T-helper 1 cell treated with Interleukin-12 subunit alpha and Interleukin-12 subunit beta and Interleukin-4 antibody, amounts not matched to agents 30 μg/mL and 1 μg/mL, for 36 hours (primary cell): ENCODE results near the gene CPNE9.
"Not testable (repeated sequence)": the region's sequence is repeated elsewhere in the genome, so short reads cannot be mapped to it uniquely, and the experiment has no call there.

Source experiments
- H3K27ac Mint-ChIP-seq: one replicate; pipeline ENCODE4 v1.8.0; 2021; ENCODE audit warnings: mild to moderate bottlenecking, mixed read lengths
- H3K27me3 Mint-ChIP-seq: one replicate; pipeline ENCODE4 v1.8.0; 2021; ENCODE audit warnings: low read depth, mixed read lengths
- H3K36me3 Mint-ChIP-seq: one replicate; pipeline ENCODE4 v1.8.0; 2021; ENCODE audit warnings: low read depth, mixed read lengths
- H3K4me1 Mint-ChIP-seq: one replicate; pipeline ENCODE4 v1.8.0; 2021; ENCODE audit warnings: low read depth, mixed read lengths
- H3K4me3 Mint-ChIP-seq: one replicate; pipeline ENCODE4 v1.8.0; 2021; ENCODE audit warnings: mild to moderate bottlenecking, moderate library complexity, mixed read lengths
- H3K9me3 Mint-ChIP-seq: one replicate; pipeline ENCODE4 v1.8.0; 2021; ENCODE audit warnings: mixed read lengths

Gene CPNE9

GRCh38 chr3:9760779-9761505, 57.3 kb downstream of the CPNE9 start:
- H3K9me3 Mint-ChIP-seq = no peaks in the 10 kb centered on the region
- no peaks in the 10 kb centered on the region for H3K4me1 Mint-ChIP-seq
- peaks cover 36% of the 10 kb centered on the region for H3K36me3 Mint-ChIP-seq
- H3K4me3 Mint-ChIP-seq = no peak overlapping the region
- no peak overlapping the region for H3K27ac Mint-ChIP-seq
- no peaks in the 10 kb centered on the region for H3K27me3 Mint-ChIP-seq

DNA sequence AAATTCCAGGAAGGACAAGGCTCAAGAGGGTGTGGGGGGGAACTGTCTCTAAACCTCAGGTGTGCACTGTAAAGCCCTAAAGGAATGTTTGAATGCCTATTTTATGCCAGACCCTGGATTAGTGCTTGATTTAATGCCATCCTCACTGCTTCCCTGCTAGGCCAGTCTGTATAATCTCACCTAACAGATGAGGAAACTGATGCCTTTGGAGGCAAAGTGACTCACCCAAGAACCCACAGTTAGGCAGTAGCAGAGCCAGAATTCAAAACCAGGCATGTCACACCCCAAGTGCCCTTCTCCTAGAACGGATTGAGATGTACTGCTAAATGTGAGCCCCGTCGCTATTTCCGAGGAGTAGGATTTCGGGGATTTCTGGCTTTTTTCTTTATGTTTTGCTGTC, 58.3 kb downstream of the CPNE9 start:
- peaks cover under 1% of the 10 kb centered on the region for H3K4me1 Mint-ChIP-seq
- H3K4me3 Mint-ChIP-seq = no peak overlapping the region
- peaks cover 32% of the 10 kb centered on the region for H3K36me3 Mint-ChIP-seq
- H3K27ac Mint-ChIP-seq = no peak overlapping the region
- no peaks in the 10 kb centered on the region for H3K9me3 Mint-ChIP-seq
- H3K27me3 Mint-ChIP-seq = no peaks in the 10 kb centered on the region

DNA sequence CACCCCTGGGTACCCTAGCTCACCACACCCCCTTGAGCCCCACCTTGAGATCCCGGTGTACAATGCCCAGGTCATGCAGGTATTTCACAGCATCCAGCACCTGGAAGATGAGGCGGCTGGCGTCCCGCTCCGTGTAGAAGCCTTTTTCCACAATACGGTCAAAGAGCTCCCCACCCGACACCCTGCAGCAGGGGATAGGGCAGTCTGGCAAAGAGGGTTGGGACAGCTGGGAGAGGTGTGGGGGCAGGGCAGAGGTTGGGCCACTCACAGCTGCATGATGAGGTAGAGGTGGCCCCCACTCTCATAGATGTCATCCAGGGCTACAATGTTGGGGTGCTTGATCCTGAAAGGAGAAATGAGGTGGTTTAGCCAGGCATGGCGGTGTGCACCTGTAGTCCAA, 59.2 kb downstream of the CPNE9 start:
- H3K4me3 Mint-ChIP-seq = no peak overlapping the region
- H3K27ac Mint-ChIP-seq = no peak overlapping the region
- peaks cover 8% of the 10 kb centered on the region for H3K4me1 Mint-ChIP-seq
- no peaks in the 10 kb centered on the region for H3K27me3 Mint-ChIP-seq
- peaks cover 30% of the 10 kb centered on the region for H3K36me3 Mint-ChIP-seq
- H3K9me3 Mint-ChIP-seq = no peaks in the 10 kb centered on the region

- Mint-ChIP-seq H3K36me3 (peaks cover 13% of the 10 kb centered on the region), H3K27me3 (no peaks in the 10 kb centered on the region), H3K9me3 (no peaks in the 10 kb centered on the region), H3K27ac (no peak overlapping the region), H3K4me1 (peaks cover 25% of the 10 kb centered on the region), H3K4me3 (no peak overlapping the region)
Measured at GRCh38 chr3:9765865-9766264, 62.2 kb downstream of the CPNE9 start.

DNA sequence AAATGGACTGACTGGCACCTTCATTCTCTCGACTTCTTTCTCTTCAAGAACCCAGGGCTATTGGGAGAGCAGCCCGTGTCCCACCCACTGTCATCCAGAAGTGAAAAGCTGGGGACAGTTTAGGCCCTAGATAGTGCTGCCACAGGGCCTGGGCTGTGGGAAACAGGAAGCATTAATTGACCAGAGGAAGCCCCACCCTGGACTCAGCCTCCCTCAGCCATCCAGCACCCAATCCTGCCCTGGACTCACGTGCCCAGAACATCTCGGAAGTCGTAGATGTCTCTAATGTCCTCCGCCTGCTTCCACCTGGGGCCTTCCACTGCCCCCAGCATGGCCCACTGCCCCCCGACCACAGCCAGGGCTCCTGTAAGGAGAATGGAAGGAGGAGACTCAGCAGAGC, 63.8 kb downstream of the CPNE9 start:
- no peaks in the 10 kb centered on the region for H3K9me3 Mint-ChIP-seq
- no peak overlapping the region for H3K27ac Mint-ChIP-seq
- no peaks in the 10 kb centered on the region for H3K27me3 Mint-ChIP-seq
- H3K36me3 Mint-ChIP-seq = peaks cover 10% of the 10 kb centered on the region
- no peak overlapping the region for H3K4me3 Mint-ChIP-seq
- H3K4me1 Mint-ChIP-seq = peaks cover 25% of the 10 kb centered on the region

DNA sequence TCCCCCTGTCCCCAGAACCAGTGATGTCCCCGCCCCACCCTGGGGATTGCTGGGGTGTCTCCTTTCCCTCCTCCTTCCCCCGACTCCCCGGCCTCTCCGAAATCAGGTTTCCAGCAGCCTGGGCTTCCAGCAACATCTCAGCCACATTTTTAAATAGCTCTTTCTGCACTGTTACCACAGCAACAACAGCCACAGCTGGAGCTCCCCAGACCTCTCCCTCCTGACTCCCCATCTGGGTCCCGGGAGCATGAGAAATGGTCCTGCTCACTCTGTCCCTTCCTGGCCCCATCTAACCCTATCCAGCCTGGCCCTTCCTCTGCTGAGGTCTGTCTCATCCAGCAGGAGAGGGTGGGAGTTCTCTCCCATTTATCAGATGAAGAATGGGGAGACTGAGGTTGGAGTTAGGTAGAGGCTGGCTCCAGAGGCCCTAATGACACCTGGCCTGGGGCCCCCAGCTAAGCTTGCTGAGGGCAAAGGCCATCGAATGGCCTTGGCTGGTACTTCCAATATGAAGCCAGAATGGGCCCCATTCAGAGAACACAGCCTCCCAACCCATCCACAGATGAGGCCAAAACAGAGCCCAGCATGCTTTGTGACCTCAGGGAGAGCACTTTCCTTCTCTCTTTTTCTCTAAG, 64.6 kb downstream of the CPNE9 start:
- Mint-ChIP-seq H3K27me3 (no peaks in the 10 kb centered on the region), H3K27ac (no peak overlapping the region), H3K36me3 (peaks cover 7% of the 10 kb centered on the region), H3K4me3 (peak overlapping the region; percentile 87), H3K9me3 (no peaks in the 10 kb centered on the region), H3K4me1 (peaks cover 25% of the 10 kb centered on the region)

DNA sequence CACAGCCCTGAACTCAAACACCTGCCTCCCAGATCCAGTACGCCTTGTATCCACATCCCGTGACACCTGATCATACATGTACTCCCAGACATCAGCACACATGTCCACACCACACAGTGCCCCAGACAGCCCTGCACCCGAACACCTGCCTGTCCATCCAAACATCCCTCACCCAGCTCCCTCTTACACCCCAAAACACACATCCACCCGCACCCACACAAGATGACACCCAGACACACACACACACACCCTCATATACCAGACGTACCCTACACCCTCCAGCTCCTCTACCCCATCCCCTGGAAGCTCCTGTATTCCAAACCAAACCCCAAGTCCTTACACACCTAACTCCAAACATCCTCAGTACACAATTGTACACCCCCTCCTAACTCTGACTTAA, 65.4 kb downstream of the CPNE9 start:
- Mint-ChIP-seq H3K27me3 (no peaks in the 10 kb centered on the region), H3K36me3 (peaks cover 5% of the 10 kb centered on the region), H3K9me3 (no peaks in the 10 kb centered on the region), H3K27ac (peak overlapping the region; percentile 71), H3K4me3 (peak overlapping the region; percentile 87), H3K4me1 (peaks cover 25% of the 10 kb centered on the region)

GRCh38 chr3:9769426-9770275, 66.0 kb downstream of the CPNE9 start, which contains the start of gene CAMK1:
TSS of gene CAMK1 (minus strand) at chr3:9769947. CDS start at chr3:9767749, 2,198 bp downstream.
- Mint-ChIP-seq H3K36me3 (peaks cover 5% of the 10 kb centered on the region), H3K27me3 (no peaks in the 10 kb centered on the region), H3K4me3 (peak within 1 kb of the TSS; percentile 87), H3K27ac (peak within 1 kb of the TSS; percentile 71), H3K4me1 (peaks cover 25% of the 10 kb centered on the region), H3K9me3 (no peaks in the 10 kb centered on the region)

DNA sequence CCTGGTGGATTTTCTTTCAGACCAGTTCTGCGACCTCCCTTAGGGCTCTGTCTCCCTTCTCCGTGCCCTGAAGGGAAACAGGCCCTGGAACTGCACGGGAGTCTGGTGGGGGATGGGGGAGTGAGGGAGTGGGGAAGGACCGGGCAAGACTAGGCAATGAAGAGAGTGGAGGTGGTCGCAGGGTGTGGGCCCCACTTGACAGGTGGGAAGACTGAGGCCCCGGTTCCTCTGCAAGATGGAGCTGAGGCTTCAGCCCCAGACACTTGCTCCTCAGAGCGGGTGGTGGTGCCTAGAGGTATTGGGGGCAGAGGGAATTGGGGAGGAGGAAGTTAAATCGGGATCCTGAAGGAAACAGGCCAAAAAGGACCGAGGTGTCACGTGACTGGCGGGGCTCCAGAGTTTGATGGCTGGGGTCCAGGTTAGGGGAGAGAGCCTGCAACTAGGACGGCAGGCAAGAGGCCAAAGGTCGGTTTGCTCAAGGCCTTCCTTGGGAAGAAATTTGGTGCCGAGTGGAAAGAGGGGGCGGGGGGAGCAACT, 66.7 kb downstream of the CPNE9 start:
- Mint-ChIP-seq H3K9me3 (no peaks in the 10 kb centered on the region), H3K4me1 (peaks cover 25% of the 10 kb centered on the region), H3K27ac (peak overlapping the region; percentile 45), H3K27me3 (no peaks in the 10 kb centered on the region), H3K36me3 (peaks cover 1% of the 10 kb centered on the region), H3K4me3 (peak overlapping the region; percentile 69)

GRCh38 chr3:9771007-9771406, 67.4 kb downstream of the CPNE9 start:
- Mint-ChIP-seq H3K27ac (peak overlapping the region; percentile 52), H3K4me3 (peak overlapping the region; percentile 69), H3K4me1 (peaks cover 25% of the 10 kb centered on the region)
- H3K9me3 Mint-ChIP-seq, H3K36me3 Mint-ChIP-seq, H3K27me3 Mint-ChIP-seq: not testable (repeated sequence)

DNA sequence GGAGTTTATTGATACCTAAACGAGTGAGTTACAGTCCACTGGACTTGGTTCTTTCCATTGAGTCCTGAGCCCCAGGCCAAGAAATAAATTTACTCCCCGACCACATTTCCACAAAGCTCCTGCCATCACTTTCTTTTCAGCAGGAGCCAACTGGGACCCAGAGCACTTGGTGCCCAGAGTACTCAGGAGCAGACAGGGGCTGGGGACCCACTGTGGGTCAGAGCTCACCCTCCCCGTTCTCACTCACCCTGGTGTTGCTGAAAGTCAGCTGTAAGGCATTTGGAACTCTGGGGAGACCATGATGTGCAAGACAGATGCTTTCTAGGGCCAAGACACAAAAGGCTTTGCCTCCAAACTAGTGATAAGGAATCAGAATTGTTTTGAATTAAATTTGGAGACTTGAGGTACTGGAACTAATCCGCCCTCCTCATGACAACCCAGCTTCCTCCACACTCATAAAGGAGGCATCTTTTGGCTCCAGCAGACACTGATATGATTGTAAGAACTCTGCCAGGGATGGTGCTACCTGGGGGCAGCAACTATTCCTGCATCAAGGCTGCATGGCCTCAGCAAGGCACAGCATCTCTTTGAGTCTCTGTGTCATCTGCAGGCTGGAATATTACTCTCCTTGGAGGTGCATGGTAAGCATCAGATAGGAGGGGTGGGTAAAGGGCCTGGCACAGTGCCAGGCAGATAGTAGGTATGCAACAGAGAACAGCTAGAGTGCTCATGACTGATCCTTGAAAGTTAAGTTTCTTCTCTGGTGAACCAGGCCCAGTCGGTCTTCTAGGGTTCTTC, 73.5 kb downstream of the CPNE9 start:
- no peak overlapping the region for H3K27ac Mint-ChIP-seq
- peaks cover 17% of the 10 kb centered on the region for H3K36me3 Mint-ChIP-seq
- no peaks in the 10 kb centered on the region for H3K27me3 Mint-ChIP-seq
- no peak overlapping the region for H3K4me3 Mint-ChIP-seq
- H3K4me1 Mint-ChIP-seq = peaks cover 39% of the 10 kb centered on the region
- H3K9me3 Mint-ChIP-seq = no peaks in the 10 kb centered on the region

DNA sequence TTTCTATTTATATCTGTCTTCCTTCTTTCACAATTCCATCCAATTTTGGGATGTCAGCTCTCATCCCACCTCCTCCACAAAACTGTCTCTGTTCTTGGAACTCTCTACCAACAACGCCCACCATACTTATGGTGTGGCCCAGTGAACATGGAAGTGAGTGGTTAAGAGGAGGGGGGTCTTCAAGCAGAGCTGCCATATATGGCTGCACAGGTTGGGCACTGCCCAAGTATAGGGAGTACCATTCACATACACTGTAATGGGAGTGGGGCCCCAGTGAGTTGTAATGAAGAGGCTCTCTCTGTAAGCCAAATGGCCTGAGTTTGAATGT, 74.0 kb downstream of the CPNE9 start:
- Mint-ChIP-seq H3K9me3 (no peaks in the 10 kb centered on the region), H3K27me3 (no peaks in the 10 kb centered on the region), H3K36me3 (peaks cover 22% of the 10 kb centered on the region), H3K27ac (peak overlapping the region; percentile 11), H3K4me3 (no peak overlapping the region), H3K4me1 (peaks cover 42% of the 10 kb centered on the region)

DNA sequence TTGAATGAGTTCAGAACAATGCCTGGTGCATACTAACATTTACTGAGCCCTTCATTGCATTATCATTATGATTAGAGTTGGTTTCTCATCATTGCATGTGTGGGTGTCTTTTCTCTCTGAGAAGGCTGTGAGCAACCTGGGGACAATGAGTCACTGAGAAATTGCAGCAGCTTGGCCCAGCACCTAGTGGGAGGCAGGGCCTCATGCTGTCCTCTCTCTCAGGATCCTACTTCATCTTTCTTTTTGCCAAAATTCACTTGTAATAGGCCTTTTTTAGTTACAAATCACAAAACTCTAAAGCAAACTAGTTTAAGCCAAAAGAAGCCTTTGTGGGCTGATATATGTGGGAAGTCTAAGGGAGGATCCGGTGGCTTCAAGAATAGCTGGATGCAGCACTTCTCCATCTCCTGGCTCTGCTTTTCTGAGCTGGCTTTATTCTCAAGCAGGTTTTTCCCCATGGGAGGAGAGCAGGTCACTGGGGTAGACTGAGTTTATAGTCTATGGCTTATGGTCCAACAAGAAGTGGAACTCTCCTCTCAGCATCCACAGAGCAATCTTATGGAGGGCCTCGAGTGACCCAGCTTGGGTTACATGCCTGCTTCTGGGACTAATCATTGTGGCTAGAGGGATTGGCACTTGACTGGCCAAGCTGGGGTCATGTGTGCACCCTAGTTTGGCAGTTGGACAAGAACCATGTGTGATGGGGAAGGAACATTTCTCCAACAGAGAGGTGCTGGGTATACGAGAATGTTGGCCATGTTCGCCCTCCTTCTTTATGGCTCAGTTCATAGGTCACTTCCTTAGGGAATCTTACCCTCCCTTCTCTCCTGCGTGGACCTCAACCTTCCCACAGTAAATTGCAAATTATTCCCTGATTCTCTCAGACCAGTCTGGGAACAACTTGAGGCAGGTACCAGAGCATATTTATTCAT, 74.8 kb downstream of the CPNE9 start:
- Mint-ChIP-seq H3K27me3 (no peaks in the 10 kb centered on the region), H3K27ac (peak overlapping the region; percentile 69), H3K36me3 (peaks cover 26% of the 10 kb centered on the region), H3K4me3 (no peak overlapping the region), H3K4me1 (peaks cover 42% of the 10 kb centered on the region), H3K9me3 (no peaks in the 10 kb centered on the region)
